GM23338 (cell line): ENCODE data around the gene HADHA. TPM values are rescaled to one million over a fixed set of nuclear protein-coding genes. Genes with fewer than 3 reads are reported as not detected.

Experiments
- ATAC-seq: fragments of 200-7000 bp; cut with Tn5 transposase; 3 replicates; pipeline ENCODE4 v1.9.1; 2020
- DNase-seq: peaks from one replicate; pipeline ENCODE4 v3.0.0-alpha.2; 2015; ENCODE audit warnings: low spot score
- H2AFZ ChIP-seq: fragments of 200-600 bp; sonication (generic); 2 replicates; pipeline ENCODE4 v1.8.0; 2016; ENCODE audit warnings: antibody characterized with exemption, mild to moderate bottlenecking, moderate library complexity
- H3F3A ChIP-seq: fragments of 200-600 bp; sonication (generic); replicated peaks from 2 replicates; pipeline ENCODE4 v1.8.0; 2017; ENCODE audit warnings: antibody characterized with exemption, mixed run types, low read depth
- H3K27ac ChIP-seq: fragments of 200-600 bp; sonication (generic); 2 replicates; pipeline ENCODE4 v1.6.1; 2016; ENCODE audit warnings: low read depth
- H3K27me3 ChIP-seq: fragments of 200-600 bp; sonication (generic); 2 replicates; pipeline ENCODE4 v1.8.0; 2016; ENCODE audit warnings: mild to moderate bottlenecking, mixed run types, moderate library complexity; ENCODE audit not compliant: insufficient read depth
- H3K36me3 ChIP-seq: fragments of 200-600 bp; sonication (generic); 2 replicates; pipeline ENCODE4 v1.8.0; 2016; ENCODE audit warnings: mild to moderate bottlenecking; ENCODE audit not compliant: insufficient read depth
- H3K4me1 ChIP-seq: fragments of 200-600 bp; sonication (generic); 2 replicates; pipeline ENCODE4 v1.8.0; 2016; ENCODE audit warnings: mild to moderate bottlenecking, moderate library complexity; ENCODE audit not compliant: insufficient read depth
- H3K4me2 ChIP-seq: fragments of 200-600 bp; sonication (generic); 2 replicates; pipeline ENCODE4 v1.7.1; 2017; ENCODE audit warnings: mixed run types
- H3K4me3 ChIP-seq: fragments of 200-600 bp; sonication (generic); 2 replicates; pipeline ENCODE4 v1.6.1; 2016; ENCODE audit warnings: mixed run types
- H3K79me2 ChIP-seq: fragments of 200-600 bp; sonication (generic); replicated peaks from 2 replicates; pipeline ENCODE4 v1.8.0; 2017; ENCODE audit warnings: mild to moderate bottlenecking; ENCODE audit not compliant: insufficient read depth
- H3K9me2 ChIP-seq: fragments of 200-600 bp; sonication (generic); 2 replicates; pipeline ENCODE4 v1.8.0; 2017; ENCODE audit not compliant: insufficient read depth
- H4K20me1 ChIP-seq: fragments of 200-600 bp; sonication (generic); replicated peaks from 2 replicates; pipeline ENCODE4 v1.8.0; 2017; ENCODE audit warnings: mild to moderate bottlenecking; ENCODE audit not compliant: insufficient read depth
- H3K27ac Mint-ChIP-seq: 2 replicates; pipeline ENCODE4 v1.8.0; 2020; ENCODE audit warnings: inconsistent platforms, mild to moderate bottlenecking, moderate library complexity, mixed read lengths
- H3K27me3 Mint-ChIP-seq: 3 replicates; pipeline ENCODE4 v1.8.0; 2022; ENCODE audit warnings: low read depth, mild to moderate bottlenecking, moderate library complexity, mixed read lengths, inconsistent platforms; ENCODE audit not compliant: insufficient read depth, poor library complexity
- H3K36me3 Mint-ChIP-seq: 3 replicates; pipeline ENCODE4 v1.8.0; 2021; ENCODE audit warnings: low read depth, mild to moderate bottlenecking, inconsistent platforms, moderate library complexity, mixed read lengths
- H3K4me1 Mint-ChIP-seq: 3 replicates; pipeline ENCODE4 v1.8.0; 2020; ENCODE audit warnings: mild to moderate bottlenecking, inconsistent platforms, mixed read lengths
- H3K4me3 Mint-ChIP-seq: 3 replicates; pipeline ENCODE4 v1.8.0; 2021; ENCODE audit warnings: moderate library complexity, mild to moderate bottlenecking, inconsistent platforms, mixed read lengths
- H3K9me3 Mint-ChIP-seq: 3 replicates; pipeline ENCODE4 v1.8.0; 2020; ENCODE audit warnings: moderate library complexity, mild to moderate bottlenecking, inconsistent platforms, mixed read lengths
- CREB1 ChIP-seq: fragments of 250-450 bp; sonication (Bioruptor Pico); IDR thresholded peaks from 2 replicates; pipeline ENCODE4 v1.5.0; 2020; ENCODE audit warnings: low read depth, mild to moderate bottlenecking, moderate library complexity
- CTCF ChIP-seq, 2 experiments: fragments of 200-600 bp in 1 of 2; sonication (generic) in 1 of 2; conservative IDR thresholded peaks; 2 replicates each; pipeline versions ENCODE4 v1.5.1 to v1.6.1; 2016 to 2017; ENCODE audit warnings: antibody characterized with exemption in 2 of 2, low read depth in 2 of 2, mild to moderate bottlenecking in 2 of 2, moderate library complexity in 1 of 2
- EZH2phosphoT487 ChIP-seq: fragments of 200-600 bp; sonication (generic); IDR thresholded peaks from one replicate; pipeline ENCODE4 v1.8.1; 2018; ENCODE audit warnings: antibody characterized with exemption; ENCODE audit not compliant: unreplicated experiment
- NANOG ChIP-seq: IDR thresholded peaks from 2 replicates; pipeline ENCODE4 v1.6.1; 2016; ENCODE audit warnings: antibody characterized with exemption, borderline replicate concordance
- STAT1 ChIP-seq: IDR thresholded peaks from one replicate; pipeline ENCODE4 v1.6.1; 2016; ENCODE audit warnings: antibody characterized with exemption; ENCODE audit not compliant: unreplicated experiment
- ZNF331 ChIP-seq: fragments of 250-450 bp; sonication (Bioruptor Pico); IDR thresholded peaks from 2 replicates; pipeline ENCODE4 v1.5.0; 2020; ENCODE audit warnings: low read depth, mild to moderate bottlenecking, moderate library complexity
- polyA plus RNA-seq: library from polyadenylated mRNA; unstranded; fragments of >200 nt; fragmentation: Nextera tagmentation; extraction: Ambion mirVana; gene quantifications from 2 replicates; pipeline ENCODE4 v1.2.1, GENCODE V29; 2016
- total RNA-seq: library from RNA; depleted of rRNA; stranded (reverse); fragments of >200 nt; shearing (Covaris generic); gene quantifications from 2 replicates; pipeline ENCODE4 v1.2.3, GENCODE V29; 2014
- TF ChIP-seq, protein P1 (sequence below): IDR thresholded peaks from 2 replicates; pipeline ENCODE4 v1.6.1; 2016; ENCODE audit warnings: antibody characterized with exemption
- TF ChIP-seq, protein P2 (sequence below): IDR thresholded peaks from one replicate; pipeline ENCODE4 v1.6.1; 2018; ENCODE audit warnings: antibody characterized with exemption; ENCODE audit not compliant: unreplicated experiment

The HADHA gene
- total and polyA plus RNA-seq, 2 experiments from 2014 or later = 63.9 to 92.3 TPM

DNA sequence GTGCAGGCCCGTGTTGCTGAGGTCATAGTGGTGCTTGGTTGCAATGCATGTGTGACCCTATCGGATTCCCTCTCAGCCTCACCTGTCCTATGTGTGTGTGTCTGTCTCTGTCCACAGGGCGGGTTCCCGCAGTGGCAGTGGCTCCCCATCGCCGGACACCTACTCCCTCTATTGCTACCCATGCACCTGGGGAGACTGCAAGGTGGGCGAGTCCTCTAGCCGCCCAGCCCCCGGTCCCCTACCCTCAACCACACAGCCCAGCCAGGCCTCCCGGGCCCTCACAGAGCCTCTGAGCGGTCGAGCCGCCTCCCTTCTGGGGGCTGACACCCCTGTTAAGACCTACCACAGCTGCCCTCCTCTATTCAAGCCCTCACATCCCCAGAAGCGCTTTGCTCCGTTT, 57.3 kb downstream of the HADHA start:
- H3K36me3 ChIP-seq = peaks cover 9% of the 10 kb centered on the region
- no peak for DNase-seq
- ATAC-seq = no peak
- Mint-ChIP-seq H3K27ac (0 out of 2 replicates have a peak overlapping the region, but pooled peaks have one; percentile 19), H3K27me3 (peaks cover 16% of the 10 kb centered on the region), H3K4me3 (no peak overlapping the region), H3K36me3 (peaks cover 34% of the 10 kb centered on the region), H3K4me1 (peaks cover 11% of the 10 kb centered on the region), H3K9me3 (no peaks in the 10 kb centered on the region)
- no peaks in the 10 kb centered on the region for H3K9me2 ChIP-seq
- peaks cover 12% of the 10 kb centered on the region for H3F3A ChIP-seq
- peaks cover 10% of the 10 kb centered on the region for H4K20me1 ChIP-seq
- no peaks in the 10 kb centered on the region for H3K79me2 ChIP-seq
- no peak overlapping the region for H3K4me2 ChIP-seq
- no peak overlapping the region for H3K27ac ChIP-seq
- TF ChIP-seq ZNF331 (CRISPR knock-in tag) = no peak
- no peak for TF ChIP-seq EZH2phosphoT487
- TF ChIP-seq, protein P1, sequence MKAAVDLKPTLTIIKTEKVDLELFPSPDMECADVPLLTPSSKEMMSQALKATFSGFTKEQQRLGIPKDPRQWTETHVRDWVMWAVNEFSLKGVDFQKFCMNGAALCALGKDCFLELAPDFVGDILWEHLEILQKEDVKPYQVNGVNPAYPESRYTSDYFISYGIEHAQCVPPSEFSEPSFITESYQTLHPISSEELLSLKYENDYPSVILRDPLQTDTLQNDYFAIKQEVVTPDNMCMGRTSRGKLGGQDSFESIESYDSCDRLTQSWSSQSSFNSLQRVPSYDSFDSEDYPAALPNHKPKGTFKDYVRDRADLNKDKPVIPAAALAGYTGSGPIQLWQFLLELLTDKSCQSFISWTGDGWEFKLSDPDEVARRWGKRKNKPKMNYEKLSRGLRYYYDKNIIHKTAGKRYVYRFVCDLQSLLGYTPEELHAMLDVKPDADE = no peak
- no peak for TF ChIP-seq STAT1
- TF ChIP-seq NANOG = no peak
- TF ChIP-seq CTCF (conservative IDR thresholded peaks at IDR 0.05; ENCODE audit: low read depth in 2 of 2) = no peak
- TF ChIP-seq CREB1 = no peak
- H3K27me3 ChIP-seq = peaks cover 17% of the 10 kb centered on the region
- H2AFZ ChIP-seq = no peak overlapping the region
- H3K4me1 ChIP-seq = peaks cover 3% of the 10 kb centered on the region; the same call in 1 of the 2 replicates
- no peak overlapping the region for H3K4me3 ChIP-seq

DNA sequence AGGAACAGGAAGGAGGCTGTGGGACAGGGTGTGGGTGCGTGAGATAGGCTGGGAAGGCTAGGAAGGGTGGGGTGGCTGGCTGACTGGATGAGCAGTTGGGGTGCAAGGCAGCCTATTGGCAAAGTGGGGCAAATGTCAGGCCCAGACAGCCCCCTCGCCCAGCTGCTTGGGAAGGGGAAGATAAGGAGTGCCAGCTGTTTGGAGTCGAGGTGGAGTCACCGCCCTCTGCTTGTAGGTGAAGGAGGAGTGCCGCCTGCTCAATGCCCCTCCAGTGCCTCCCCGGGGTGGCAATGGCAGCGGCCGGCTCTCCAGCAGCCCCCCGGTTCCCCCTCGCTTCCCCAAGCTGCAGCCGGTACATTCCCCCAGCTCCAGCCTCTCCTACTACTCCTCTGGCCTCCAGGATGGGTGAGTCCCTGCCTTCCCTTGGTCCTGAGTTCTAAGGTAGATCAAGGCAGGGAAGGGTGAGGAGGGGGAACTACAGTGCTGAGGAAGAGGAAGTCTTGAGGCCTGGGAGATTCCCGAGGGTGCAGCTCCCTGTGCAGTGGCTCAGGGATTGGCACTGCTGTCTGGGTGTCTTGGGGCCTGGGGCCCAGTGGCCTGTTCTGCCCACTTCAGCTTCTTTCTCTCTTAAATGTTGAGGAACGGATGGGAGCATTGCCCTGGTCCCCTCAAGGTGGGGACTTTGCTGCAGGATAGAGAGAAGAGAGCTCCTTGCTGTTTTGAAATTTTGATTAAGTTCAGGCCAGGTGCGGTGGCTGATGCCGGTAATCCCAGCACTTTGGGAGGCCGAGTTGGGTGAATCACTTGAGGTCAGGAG, 58.3 kb downstream of the HADHA start:
- Histone ChIP-seq H3K4me3 (peak overlapping the region; percentile 69; the same call in 1 of the 2 replicates), H2AFZ (no peak overlapping the region), H3K4me1 (peaks cover 3% of the 10 kb centered on the region; the same call in 1 of the 2 replicates), H4K20me1 (peaks cover 10% of the 10 kb centered on the region), H3K79me2 (no peaks in the 10 kb centered on the region), H3K27me3 (peaks cover 17% of the 10 kb centered on the region), H3F3A (peaks cover 5% of the 10 kb centered on the region; the same call in 1 of the 2 replicates), H3K36me3 (peaks cover 1% of the 10 kb centered on the region; the same call in 1 of the 2 replicates), H3K27ac (no peak overlapping the region), H3K9me2 (no peaks in the 10 kb centered on the region), H3K4me2 (no peak overlapping the region; the same call in 1 of the 2 replicates)
- ATAC-seq (no peak), DNase-seq (no peak)
- Mint-ChIP-seq H3K4me3 (peak overlapping the region; percentile 74), H3K9me3 (no peaks in the 10 kb centered on the region), H3K27ac (no peak overlapping the region), H3K36me3 (peaks cover 25% of the 10 kb centered on the region), H3K27me3 (peaks cover 16% of the 10 kb centered on the region), H3K4me1 (peaks cover 13% of the 10 kb centered on the region)
- TF ChIP-seq, protein P2, sequence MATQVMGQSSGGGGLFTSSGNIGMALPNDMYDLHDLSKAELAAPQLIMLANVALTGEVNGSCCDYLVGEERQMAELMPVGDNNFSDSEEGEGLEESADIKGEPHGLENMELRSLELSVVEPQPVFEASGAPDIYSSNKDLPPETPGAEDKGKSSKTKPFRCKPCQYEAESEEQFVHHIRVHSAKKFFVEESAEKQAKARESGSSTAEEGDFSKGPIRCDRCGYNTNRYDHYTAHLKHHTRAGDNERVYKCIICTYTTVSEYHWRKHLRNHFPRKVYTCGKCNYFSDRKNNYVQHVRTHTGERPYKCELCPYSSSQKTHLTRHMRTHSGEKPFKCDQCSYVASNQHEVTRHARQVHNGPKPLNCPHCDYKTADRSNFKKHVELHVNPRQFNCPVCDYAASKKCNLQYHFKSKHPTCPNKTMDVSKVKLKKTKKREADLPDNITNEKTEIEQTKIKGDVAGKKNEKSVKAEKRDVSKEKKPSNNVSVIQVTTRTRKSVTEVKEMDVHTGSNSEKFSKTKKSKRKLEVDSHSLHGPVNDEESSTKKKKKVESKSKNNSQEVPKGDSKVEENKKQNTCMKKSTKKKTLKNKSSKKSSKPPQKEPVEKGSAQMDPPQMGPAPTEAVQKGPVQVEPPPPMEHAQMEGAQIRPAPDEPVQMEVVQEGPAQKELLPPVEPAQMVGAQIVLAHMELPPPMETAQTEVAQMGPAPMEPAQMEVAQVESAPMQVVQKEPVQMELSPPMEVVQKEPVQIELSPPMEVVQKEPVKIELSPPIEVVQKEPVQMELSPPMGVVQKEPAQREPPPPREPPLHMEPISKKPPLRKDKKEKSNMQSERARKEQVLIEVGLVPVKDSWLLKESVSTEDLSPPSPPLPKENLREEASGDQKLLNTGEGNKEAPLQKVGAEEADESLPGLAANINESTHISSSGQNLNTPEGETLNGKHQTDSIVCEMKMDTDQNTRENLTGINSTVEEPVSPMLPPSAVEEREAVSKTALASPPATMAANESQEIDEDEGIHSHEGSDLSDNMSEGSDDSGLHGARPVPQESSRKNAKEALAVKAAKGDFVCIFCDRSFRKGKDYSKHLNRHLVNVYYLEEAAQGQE = no peak
